ENCODE results near the gene GADD45G.
A peak's percentile ranks its signal among the peaks of the same experiment; 100 is the strongest.

The GADD45G gene

GRCh38 chr9:89604729-89605464 is at the start of gene GADD45G:
Gene GADD45G, plus strand, starts transcription at chr9:89605012. Its CDS starts 110 bp downstream, at chr9:89605122.
- DNase-seq (ENCODE audit: low spot score), result peak; percentile 91

- no peak for DNase-seq (ENCODE audit: low spot score)
These were observed 49.8 kb upstream of the GADD45G start for GRCh38 chr9:89555036-89555415.

- DNase-seq (ENCODE audit: low spot score), result no peak
These were observed 49.1 kb upstream of the GADD45G start for GRCh38 chr9:89555451-89556375.

- no peak for DNase-seq (ENCODE audit: low spot score)
These were observed 46.5 kb upstream of the GADD45G start for GRCh38 chr9:89558196-89558899.

GRCh38 chr9:89558948-89559347 is 45.9 kb upstream of the GADD45G start:
- no peak for DNase-seq (ENCODE audit: low spot score)

- no peak for DNase-seq (ENCODE audit: low spot score)
These were observed 42.5 kb upstream of the GADD45G start for GRCh38 chr9:89562186-89562814.

- DNase-seq (ENCODE audit: low spot score), result no peak
These were observed 41.1 kb upstream of the GADD45G start for GRCh38 chr9:89563571-89564345.

GRCh38 chr9:89564346-89564878 is 40.4 kb upstream of the GADD45G start:
- DNase-seq (ENCODE audit: low spot score), result no peak

GRCh38 chr9:89567649-89568048 is 37.2 kb upstream of the GADD45G start:
- DNase-seq (ENCODE audit: low spot score), result no peak

- no peak for DNase-seq (ENCODE audit: low spot score)
These were observed 30.5 kb upstream of the GADD45G start for GRCh38 chr9:89574309-89574708.

- peak; percentile 44 for DNase-seq (ENCODE audit: low spot score)
These were observed 28.4 kb upstream of the GADD45G start for GRCh38 chr9:89576404-89576839.

GRCh38 chr9:89577363-89577762 is 27.4 kb upstream of the GADD45G start:
- no peak for DNase-seq (ENCODE audit: low spot score)

- DNase-seq (ENCODE audit: low spot score), result no peak
These were observed 24.9 kb upstream of the GADD45G start for GRCh38 chr9:89579741-89580385.

GRCh38 chr9:89586311-89586710 is 18.5 kb upstream of the GADD45G start:
- DNase-seq (ENCODE audit: low spot score), result no peak

GRCh38 chr9:89588271-89588879 is 16.4 kb upstream of the GADD45G start:
- DNase-seq (ENCODE audit: low spot score), result no peak

- DNase-seq (ENCODE audit: low spot score), result no peak
These were observed 14.4 kb upstream of the GADD45G start for GRCh38 chr9:89590415-89590814.

GRCh38 chr9:89591274-89592212 is 13.3 kb upstream of the GADD45G start:
- no peak for DNase-seq (ENCODE audit: low spot score)

- DNase-seq (ENCODE audit: low spot score), result no peak
These were observed 12.5 kb upstream of the GADD45G start for GRCh38 chr9:89592213-89592815.

All from CD4-positive, alpha-beta T cell treated with Interleukin-6 at 100 ng/mL for 8 hours (primary cell).